ENCODE results near the gene TMEM156.

The TMEM156 gene

DNA sequence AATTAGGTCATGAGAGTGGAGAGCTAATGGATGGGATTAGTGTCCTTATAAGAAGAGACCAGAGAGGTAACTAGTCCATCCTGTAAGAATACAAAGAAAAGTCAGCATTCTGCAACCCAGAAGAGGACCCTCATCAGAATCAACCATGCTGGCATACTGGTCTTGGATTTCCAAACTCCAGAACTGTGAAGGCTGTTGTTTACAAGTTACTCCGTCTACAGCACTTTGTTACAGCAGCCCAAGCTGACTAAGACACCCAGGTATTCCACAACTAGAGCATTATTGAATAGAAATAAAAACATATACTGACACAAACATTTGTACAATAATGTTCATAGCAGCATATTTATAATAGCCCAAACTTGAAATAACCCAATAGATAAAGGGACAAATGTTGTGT lies 9.2 kb downstream of the TMEM156 start (continued):
- TF ChIP-seq, protein P1, sequence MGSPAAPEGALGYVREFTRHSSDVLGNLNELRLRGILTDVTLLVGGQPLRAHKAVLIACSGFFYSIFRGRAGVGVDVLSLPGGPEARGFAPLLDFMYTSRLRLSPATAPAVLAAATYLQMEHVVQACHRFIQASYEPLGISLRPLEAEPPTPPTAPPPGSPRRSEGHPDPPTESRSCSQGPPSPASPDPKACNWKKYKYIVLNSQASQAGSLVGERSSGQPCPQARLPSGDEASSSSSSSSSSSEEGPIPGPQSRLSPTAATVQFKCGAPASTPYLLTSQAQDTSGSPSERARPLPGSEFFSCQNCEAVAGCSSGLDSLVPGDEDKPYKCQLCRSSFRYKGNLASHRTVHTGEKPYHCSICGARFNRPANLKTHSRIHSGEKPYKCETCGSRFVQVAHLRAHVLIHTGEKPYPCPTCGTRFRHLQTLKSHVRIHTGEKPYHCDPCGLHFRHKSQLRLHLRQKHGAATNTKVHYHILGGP (tag by site-specific recombination; IDR thresholded peaks at IDR 0.05) = no peak
- TF ChIP-seq, protein P2, sequence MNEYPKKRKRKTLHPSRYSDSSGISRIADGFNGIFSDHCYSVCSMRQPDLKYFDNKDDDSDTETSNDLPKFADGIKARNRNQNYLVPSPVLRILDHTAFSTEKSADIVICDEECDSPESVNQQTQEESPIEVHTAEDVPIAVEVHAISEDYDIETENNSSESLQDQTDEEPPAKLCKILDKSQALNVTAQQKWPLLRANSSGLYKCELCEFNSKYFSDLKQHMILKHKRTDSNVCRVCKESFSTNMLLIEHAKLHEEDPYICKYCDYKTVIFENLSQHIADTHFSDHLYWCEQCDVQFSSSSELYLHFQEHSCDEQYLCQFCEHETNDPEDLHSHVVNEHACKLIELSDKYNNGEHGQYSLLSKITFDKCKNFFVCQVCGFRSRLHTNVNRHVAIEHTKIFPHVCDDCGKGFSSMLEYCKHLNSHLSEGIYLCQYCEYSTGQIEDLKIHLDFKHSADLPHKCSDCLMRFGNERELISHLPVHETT (tag by site-specific recombination; IDR thresholded peaks at IDR 0.05) = no peak

DNA sequence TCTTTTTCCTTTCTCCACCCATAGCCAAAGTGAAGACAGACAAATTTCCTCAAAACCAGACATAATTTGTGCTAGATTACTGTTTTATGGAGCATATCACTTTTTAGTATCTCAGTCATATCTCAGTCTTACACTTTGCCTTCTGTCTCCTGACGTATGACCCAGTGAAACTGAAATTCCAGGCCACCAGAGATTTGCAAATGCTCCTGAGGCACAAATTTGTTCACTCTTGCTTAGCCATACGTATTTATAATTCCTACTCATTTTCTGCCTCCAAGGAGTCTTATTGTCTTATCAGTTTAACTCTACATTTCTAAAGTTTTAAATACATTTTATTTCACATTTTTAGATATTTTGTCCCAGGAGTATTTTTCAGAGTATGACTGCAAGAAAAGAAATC lies 10.0 kb downstream of the TMEM156 start:
- Histone ChIP-seq H3K36me3 (ENCODE audit: control insufficient read depth in 2 of 2, insufficient read depth in 1 of 2, low read length in 2 of 2) (no peaks in the 10 kb centered on the region), H3K9me3 (ENCODE audit: control insufficient read depth, insufficient read depth, low read depth, low read length) (no peaks in the 10 kb centered on the region), H3K4me3 (ENCODE audit: low read depth, low read length) (no peak overlapping the region), H3K27ac (ENCODE audit: extremely low read depth, low read depth, low read length) (no peak overlapping the region), H3K4me1 (ENCODE audit: control insufficient read depth, insufficient read depth, low read length) (no peaks in the 10 kb centered on the region)
- POLR2A ChIA-PET = no interaction called here
- TF ChIP-seq ZNF830 (tag by site-specific recombination; IDR thresholded peaks at IDR 0.05; ENCODE audit: low read depth) (no peak), SP2 (tag by site-specific recombination; IDR thresholded peaks at IDR 0.05) (no peak), BCL11A (tag by site-specific recombination; IDR thresholded peaks at IDR 0.05; ENCODE audit: low read depth) (no peak)
- TF ChIP-seq, protein P3, sequence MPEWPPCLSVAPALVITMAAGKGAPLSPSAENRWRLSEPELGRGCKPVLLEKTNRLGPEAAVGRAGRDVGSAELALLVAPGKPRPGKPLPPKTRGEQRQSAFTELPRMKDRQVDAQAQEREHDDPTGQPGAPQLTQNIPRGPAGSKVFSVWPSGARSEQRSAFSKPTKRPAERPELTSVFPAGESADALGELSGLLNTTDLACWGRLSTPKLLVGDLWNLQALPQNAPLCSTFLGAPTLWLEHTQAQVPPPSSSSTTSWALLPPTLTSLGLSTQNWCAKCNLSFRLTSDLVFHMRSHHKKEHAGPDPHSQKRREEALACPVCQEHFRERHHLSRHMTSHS (tag by site-specific recombination; IDR thresholded peaks at IDR 0.05) = no peak
- CTCF ChIA-PET = no interaction called here

DNA sequence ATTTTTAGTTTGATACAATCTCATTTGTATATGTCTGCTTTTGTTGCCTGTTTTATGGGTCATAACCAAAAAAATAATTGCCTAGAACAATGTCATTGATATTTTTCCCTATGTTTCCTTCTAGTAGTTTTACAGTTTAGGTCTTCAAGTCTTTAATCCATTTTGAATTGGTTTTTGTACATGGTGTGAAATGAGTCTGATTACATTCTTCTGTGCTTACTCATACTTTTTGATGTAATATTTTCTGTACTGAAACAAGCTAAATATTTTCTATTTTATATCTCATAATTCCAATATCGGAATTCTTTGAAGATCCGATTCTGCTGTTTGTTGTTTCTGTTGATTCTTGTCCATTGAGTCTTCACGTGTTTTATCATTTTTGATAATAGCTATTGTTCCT lies 10.6 kb downstream of the TMEM156 start:
- POLR2A ChIA-PET = no interaction called here
- Histone ChIP-seq H3K4me3 (ENCODE audit: low read depth, low read length) (no peak overlapping the region), H3K9me3 (ENCODE audit: control insufficient read depth, insufficient read depth, low read depth, low read length) (no peaks in the 10 kb centered on the region), H3K36me3 (ENCODE audit: control insufficient read depth in 2 of 2, insufficient read depth in 1 of 2, low read length in 2 of 2) (no peaks in the 10 kb centered on the region), H3K4me1 (ENCODE audit: control insufficient read depth, insufficient read depth, low read length) (no peaks in the 10 kb centered on the region), H3K27ac (ENCODE audit: extremely low read depth, low read depth, low read length) (no peak overlapping the region)
- TF ChIP-seq KLF8 (tag by site-specific recombination; IDR thresholded peaks at IDR 0.05) = no peak
- no peak for TF ChIP-seq SETDB1 (IDR thresholded peaks at IDR 0.05; ENCODE audit: insufficient read length, low read length)
- TF ChIP-seq, protein P4, sequence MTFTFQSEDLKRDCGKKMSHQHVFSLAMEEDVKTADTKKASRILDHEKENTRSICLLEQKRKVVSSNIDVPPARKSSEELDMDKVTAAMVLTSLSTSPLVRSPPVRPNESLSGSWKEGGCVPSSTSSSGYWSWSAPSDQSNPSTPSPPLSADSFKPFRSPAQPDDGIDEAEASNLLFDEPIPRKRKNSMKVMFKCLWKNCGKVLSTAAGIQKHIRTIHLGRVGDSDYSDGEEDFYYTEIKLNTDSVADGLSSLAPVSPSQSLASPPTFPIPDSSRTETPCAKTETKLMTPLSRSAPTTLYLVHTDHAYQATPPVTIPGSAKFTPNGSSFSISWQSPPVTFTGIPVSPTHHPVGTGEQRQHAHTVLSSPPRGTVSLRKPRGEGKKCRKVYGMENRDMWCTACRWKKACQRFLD (tag by site-specific recombination; IDR thresholded peaks at IDR 0.05) = no peak
- no peak for TF ChIP-seq ZNF37A (tag by site-specific recombination; IDR thresholded peaks at IDR 0.05)
- no peak for TF ChIP-seq ZNF776 (tag by site-specific recombination; IDR thresholded peaks at IDR 0.05; ENCODE audit: borderline replicate concordance)
- TF ChIP-seq KLF1 (tag by site-specific recombination; IDR thresholded peaks at IDR 0.05) = no peak
- no peak for TF ChIP-seq ZNF623 (tag by site-specific recombination; IDR thresholded peaks at IDR 0.05)
- TF ChIP-seq HOXD13 (CRISPR knock-in tag; IDR thresholded peaks at IDR 0.05; ENCODE audit: borderline replicate concordance) = no peak
- no peak for TF ChIP-seq ZNF121 (tag by site-specific recombination; IDR thresholded peaks at IDR 0.05)
- TF ChIP-seq, protein P5, sequence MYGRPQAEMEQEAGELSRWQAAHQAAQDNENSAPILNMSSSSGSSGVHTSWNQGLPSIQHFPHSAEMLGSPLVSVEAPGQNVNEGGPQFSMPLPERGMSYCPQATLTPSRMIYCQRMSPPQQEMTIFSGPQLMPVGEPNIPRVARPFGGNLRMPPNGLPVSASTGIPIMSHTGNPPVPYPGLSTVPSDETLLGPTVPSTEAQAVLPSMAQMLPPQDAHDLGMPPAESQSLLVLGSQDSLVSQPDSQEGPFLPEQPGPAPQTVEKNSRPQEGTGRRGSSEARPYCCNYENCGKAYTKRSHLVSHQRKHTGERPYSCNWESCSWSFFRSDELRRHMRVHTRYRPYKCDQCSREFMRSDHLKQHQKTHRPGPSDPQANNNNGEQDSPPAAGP (tag by site-specific recombination; IDR thresholded peaks at IDR 0.05) = no peak
- TF ChIP-seq ZFHX2 (tag by site-specific recombination; conservative IDR thresholded peaks at IDR 0.05) = no peak
- no peak for TF ChIP-seq ZNF549 (tag by site-specific recombination; IDR thresholded peaks at IDR 0.05)
- TF ChIP-seq ZNF600 (tag by site-specific recombination; IDR thresholded peaks at IDR 0.05) = no peak
- CTCF ChIA-PET = no interaction called here
